ENCODE results near the gene SH3TC1. TPM values are rescaled to one million over a fixed set of nuclear protein-coding genes. Genes with fewer than 3 reads are reported as not detected.

SH3TC1 gene
- polyA plus RNA-seq, 1 donor (not counting 4 experiments of a cell fraction or from before 2014, with no cell fraction given) = 12.3 TPM

- Histone ChIP-seq H3K36me3 (ENCODE audit: control insufficient read depth in 2 of 2, extremely low read depth in 1 of 2, insufficient read depth in 2 of 2, low read length in 2 of 2) (peaks cover 44 to 59% of the 10 kb centered on the region in 2 experiments), H3K27ac (ENCODE audit: control insufficient read depth, insufficient read depth, low read length) (no peak overlapping the region), H3K4me1 (ENCODE audit: control insufficient read depth, extremely low read depth, insufficient read depth, low read length) (no peaks in the 10 kb centered on the region), H3K27me3 (ENCODE audit: control insufficient read depth, extremely low read depth, insufficient read depth, low read length) (no peaks in the 10 kb centered on the region), H3K9ac (ENCODE audit: control insufficient read depth, extremely low read depth, insufficient read depth, low read length) (no peak overlapping the region), H3K9me3 (ENCODE audit: control insufficient read depth, low read depth, low read length) (no peaks in the 10 kb centered on the region), H2AFZ (ENCODE audit: control insufficient read depth, low read length) (no peak overlapping the region), H3K79me2 (ENCODE audit: control insufficient read depth, insufficient read depth, low read length) (no peaks in the 10 kb centered on the region), H4K20me1 (ENCODE audit: control insufficient read depth, extremely low read depth, insufficient read depth, low read length) (peaks cover 3% of the 10 kb centered on the region), H3K9me1 (ENCODE audit: control insufficient read depth, extremely low read depth, insufficient read depth, low read length) (no peaks in the 10 kb centered on the region), H3K4me3 (ENCODE audit: control insufficient read depth in 2 of 3, extremely low read depth in 1 of 3, insufficient read depth in 2 of 3, low read depth in 1 of 3, low read length in 3 of 3) (no peak overlapping the region), H3K4me2 (ENCODE audit: control insufficient read depth, extremely low read depth, insufficient read depth, low read depth, low read length) (no peak overlapping the region)
- no peak for DNase-seq (ENCODE audit: low read depth, low spot score)
- FAIRE-seq = no peak
- dilution Hi-C loops (cut with MboI; ENCODE audit: extremely low pct_ligation_motif_present, low sequenced_read_pairs) = no loop called here
- TF ChIP-seq CTCF (optimal IDR thresholded peaks at IDR 0.05 in 1 of 3, IDR thresholded peaks at IDR 0.05 in 1 of 3, conservative IDR thresholded peaks at IDR 0.05 in 1 of 3; ENCODE audit: extremely low read depth in 1 of 3, insufficient read depth in 2 of 3, low read length in 3 of 3) (no peak), EZH2 (IDR thresholded peaks at IDR 0.05; ENCODE audit: low read length) (no peak)
Measured at GRCh38 chr4:8217246-8217511, 18.1 kb downstream of the SH3TC1 start.

GRCh38 chr4:8217871-8218270, 18.8 kb downstream of the SH3TC1 start:
- Histone ChIP-seq H3K27me3 (ENCODE audit: control insufficient read depth, extremely low read depth, insufficient read depth, low read length) (no peaks in the 10 kb centered on the region), H3K79me2 (ENCODE audit: control insufficient read depth, insufficient read depth, low read length) (no peaks in the 10 kb centered on the region), H3K9me3 (ENCODE audit: control insufficient read depth, low read depth, low read length) (no peaks in the 10 kb centered on the region), H3K36me3 (ENCODE audit: control insufficient read depth in 2 of 2, extremely low read depth in 1 of 2, insufficient read depth in 2 of 2, low read length in 2 of 2) (peaks cover 38 to 60% of the 10 kb centered on the region in 2 experiments), H4K20me1 (ENCODE audit: control insufficient read depth, extremely low read depth, insufficient read depth, low read length) (peaks cover 3% of the 10 kb centered on the region), H3K4me2 (ENCODE audit: control insufficient read depth, extremely low read depth, insufficient read depth, low read depth, low read length) (no peak overlapping the region), H3K4me1 (ENCODE audit: control insufficient read depth, extremely low read depth, insufficient read depth, low read length) (no peaks in the 10 kb centered on the region), H3K9ac (ENCODE audit: control insufficient read depth, extremely low read depth, insufficient read depth, low read length) (no peak overlapping the region), H2AFZ (ENCODE audit: control insufficient read depth, low read length) (no peak overlapping the region), H3K4me3 (ENCODE audit: control insufficient read depth in 2 of 3, extremely low read depth in 1 of 3, insufficient read depth in 2 of 3, low read depth in 1 of 3, low read length in 3 of 3) (no peak overlapping the region), H3K27ac (ENCODE audit: control insufficient read depth, insufficient read depth, low read length) (no peak overlapping the region), H3K9me1 (ENCODE audit: control insufficient read depth, extremely low read depth, insufficient read depth, low read length) (no peaks in the 10 kb centered on the region)
- no peak for DNase-seq (ENCODE audit: low read depth, low spot score)
- no peak for FAIRE-seq
- no peak for TF ChIP-seq EZH2 (IDR thresholded peaks at IDR 0.05; ENCODE audit: low read length)
- no peak for TF ChIP-seq CTCF (optimal IDR thresholded peaks at IDR 0.05 in 1 of 3, IDR thresholded peaks at IDR 0.05 in 1 of 3, conservative IDR thresholded peaks at IDR 0.05 in 1 of 3; ENCODE audit: extremely low read depth in 1 of 3, insufficient read depth in 2 of 3, low read length in 3 of 3)
- dilution Hi-C loops (cut with MboI; ENCODE audit: extremely low pct_ligation_motif_present, low sequenced_read_pairs) = no loop called here

Data from keratinocyte (primary cell).